Gastroesophageal sphincter (tissue), 3 donors: ENCODE measurements around the gene SERGEF.

Experiments used
- POLR2A ChIP-seq, 2 donors: fragments of 450-650 bp; IDR thresholded peaks; one replicate each; pipeline ENCODE4 v1.6.1; 2017; ENCODE audit warnings: antibody characterized with exemption in 2 of 2, mild to moderate bottlenecking in 2 of 2, moderate library complexity in 1 of 2
- POLR2AphosphoS5 ChIP-seq: sonication (generic); formaldehyde crosslinking; IDR thresholded peaks from one replicate; pipeline ENCODE4 v1.6.1; 2017; ENCODE audit warnings: antibody characterized with exemption
- TF ChIP-seq, protein P1 (sequence below), 4 experiments: fragments of 200-600 bp in 2 of 4; fragments of 450-650 bp in 2 of 4; sonication (generic) in 1 of 4; IDR thresholded peaks; one replicate each; pipeline ENCODE4 v1.5.1; 2017 to 2019; ENCODE audit warnings: antibody characterized with exemption in 4 of 4, mild to moderate bottlenecking in 2 of 4, moderate library complexity in 2 of 4

DNA sequence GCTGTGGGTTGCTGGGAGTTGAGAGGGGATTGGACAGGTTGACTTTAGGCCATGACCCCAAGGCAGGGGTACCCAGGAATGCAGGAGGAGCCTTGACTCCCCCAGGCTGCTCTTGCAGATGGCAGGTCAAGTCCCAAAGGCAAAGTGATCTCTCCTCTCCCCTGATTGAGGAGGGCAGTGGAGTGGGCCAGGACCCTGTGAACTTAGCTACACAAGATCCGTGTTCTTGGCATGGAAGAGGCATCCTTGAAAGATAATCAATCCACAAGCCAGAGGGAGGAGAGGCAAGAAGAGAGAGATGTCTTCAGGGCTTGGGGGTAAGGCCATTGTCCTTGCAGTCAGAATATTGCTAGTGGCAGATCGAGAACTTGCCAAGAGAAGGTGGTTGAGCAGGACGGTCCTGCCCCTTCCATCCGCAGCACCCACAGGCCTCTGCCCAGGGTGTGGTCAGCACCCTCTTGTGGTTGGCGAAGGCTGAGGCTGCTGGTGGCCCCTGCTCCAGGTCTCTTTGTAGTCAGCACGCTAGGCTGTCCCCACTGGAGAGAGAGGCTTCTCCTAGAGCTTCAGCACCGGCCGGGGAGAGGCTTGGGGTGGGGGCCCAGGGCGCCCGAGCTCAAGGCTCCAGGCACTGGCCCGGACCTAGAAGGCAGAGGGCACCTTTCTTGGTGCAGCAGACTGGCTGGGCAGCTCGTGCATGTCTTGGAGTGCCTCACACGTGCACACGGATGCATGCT lies 232.8 kb downstream of the SERGEF start:
- TF ChIP-seq POLR2A (IDR thresholded peaks at IDR 0.05) (no peak), POLR2AphosphoS5 (no peak)
- TF ChIP-seq, protein P1, sequence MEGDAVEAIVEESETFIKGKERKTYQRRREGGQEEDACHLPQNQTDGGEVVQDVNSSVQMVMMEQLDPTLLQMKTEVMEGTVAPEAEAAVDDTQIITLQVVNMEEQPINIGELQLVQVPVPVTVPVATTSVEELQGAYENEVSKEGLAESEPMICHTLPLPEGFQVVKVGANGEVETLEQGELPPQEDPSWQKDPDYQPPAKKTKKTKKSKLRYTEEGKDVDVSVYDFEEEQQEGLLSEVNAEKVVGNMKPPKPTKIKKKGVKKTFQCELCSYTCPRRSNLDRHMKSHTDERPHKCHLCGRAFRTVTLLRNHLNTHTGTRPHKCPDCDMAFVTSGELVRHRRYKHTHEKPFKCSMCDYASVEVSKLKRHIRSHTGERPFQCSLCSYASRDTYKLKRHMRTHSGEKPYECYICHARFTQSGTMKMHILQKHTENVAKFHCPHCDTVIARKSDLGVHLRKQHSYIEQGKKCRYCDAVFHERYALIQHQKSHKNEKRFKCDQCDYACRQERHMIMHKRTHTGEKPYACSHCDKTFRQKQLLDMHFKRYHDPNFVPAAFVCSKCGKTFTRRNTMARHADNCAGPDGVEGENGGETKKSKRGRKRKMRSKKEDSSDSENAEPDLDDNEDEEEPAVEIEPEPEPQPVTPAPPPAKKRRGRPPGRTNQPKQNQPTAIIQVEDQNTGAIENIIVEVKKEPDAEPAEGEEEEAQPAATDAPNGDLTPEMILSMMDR (IDR thresholded peaks at IDR 0.05): no peak
